ENCODE results near the gene MITD1.

Gene MITD1

GRCh38 chr2:99183025-99183424 is 2.2 kb upstream of the MITD1 start:
- DNase-seq (ENCODE audit: low read depth in 1 of 2, low spot score in 1 of 2), result no peak
- TF ChIP-seq GABPA (IDR thresholded peaks at IDR 0.05; ENCODE audit: low read depth) (no peak), SPI1 (IDR thresholded peaks at IDR 0.05; ENCODE audit: borderline replicate concordance, low read depth) (no peak), CTCF (IDR thresholded peaks at IDR 0.05; ENCODE audit: insufficient read depth, low read length) (no peak), POLR2AphosphoS5 (IDR thresholded peaks at IDR 0.05; ENCODE audit: low read depth) (no peak)
- TF ChIP-seq, protein P1, sequence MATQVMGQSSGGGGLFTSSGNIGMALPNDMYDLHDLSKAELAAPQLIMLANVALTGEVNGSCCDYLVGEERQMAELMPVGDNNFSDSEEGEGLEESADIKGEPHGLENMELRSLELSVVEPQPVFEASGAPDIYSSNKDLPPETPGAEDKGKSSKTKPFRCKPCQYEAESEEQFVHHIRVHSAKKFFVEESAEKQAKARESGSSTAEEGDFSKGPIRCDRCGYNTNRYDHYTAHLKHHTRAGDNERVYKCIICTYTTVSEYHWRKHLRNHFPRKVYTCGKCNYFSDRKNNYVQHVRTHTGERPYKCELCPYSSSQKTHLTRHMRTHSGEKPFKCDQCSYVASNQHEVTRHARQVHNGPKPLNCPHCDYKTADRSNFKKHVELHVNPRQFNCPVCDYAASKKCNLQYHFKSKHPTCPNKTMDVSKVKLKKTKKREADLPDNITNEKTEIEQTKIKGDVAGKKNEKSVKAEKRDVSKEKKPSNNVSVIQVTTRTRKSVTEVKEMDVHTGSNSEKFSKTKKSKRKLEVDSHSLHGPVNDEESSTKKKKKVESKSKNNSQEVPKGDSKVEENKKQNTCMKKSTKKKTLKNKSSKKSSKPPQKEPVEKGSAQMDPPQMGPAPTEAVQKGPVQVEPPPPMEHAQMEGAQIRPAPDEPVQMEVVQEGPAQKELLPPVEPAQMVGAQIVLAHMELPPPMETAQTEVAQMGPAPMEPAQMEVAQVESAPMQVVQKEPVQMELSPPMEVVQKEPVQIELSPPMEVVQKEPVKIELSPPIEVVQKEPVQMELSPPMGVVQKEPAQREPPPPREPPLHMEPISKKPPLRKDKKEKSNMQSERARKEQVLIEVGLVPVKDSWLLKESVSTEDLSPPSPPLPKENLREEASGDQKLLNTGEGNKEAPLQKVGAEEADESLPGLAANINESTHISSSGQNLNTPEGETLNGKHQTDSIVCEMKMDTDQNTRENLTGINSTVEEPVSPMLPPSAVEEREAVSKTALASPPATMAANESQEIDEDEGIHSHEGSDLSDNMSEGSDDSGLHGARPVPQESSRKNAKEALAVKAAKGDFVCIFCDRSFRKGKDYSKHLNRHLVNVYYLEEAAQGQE (IDR thresholded peaks at IDR 0.05; ENCODE audit: insufficient replicate concordance, low read depth), result no peak
- no peaks in the 10 kb centered on the region for H3K27me3 ChIP-seq (ENCODE audit: insufficient read depth, poor library complexity, severe bottlenecking)
- H3K4me3 ChIP-seq (replicated peaks; ENCODE audit: insufficient read depth, low read length), result no peak overlapping the region
- no peak overlapping the region for H3K27ac ChIP-seq (replicated peaks)

DNA sequence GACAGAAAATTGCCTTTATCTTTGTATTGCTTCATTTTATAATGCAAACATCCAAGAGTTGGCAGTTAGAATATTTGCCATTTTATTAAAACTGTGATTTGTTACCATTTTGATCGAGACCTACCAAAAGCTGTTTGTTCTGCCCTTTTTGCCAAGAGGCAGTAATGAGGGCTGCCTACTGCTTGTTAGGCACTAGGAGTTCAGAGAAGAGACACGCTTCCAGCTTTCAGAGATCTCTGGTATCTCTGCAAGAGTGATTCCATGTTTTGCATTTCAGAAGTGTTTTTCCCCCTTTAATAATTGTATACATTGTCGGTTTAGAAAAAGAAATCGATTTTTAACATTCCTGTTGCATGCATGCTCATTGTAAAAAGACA is 754 bp upstream of the MITD1 start:
- H3K27me3 ChIP-seq (ENCODE audit: insufficient read depth, poor library complexity, severe bottlenecking), result no peaks in the 10 kb centered on the region
- TF ChIP-seq SPI1 (IDR thresholded peaks at IDR 0.05; ENCODE audit: borderline replicate concordance, low read depth), result no peak
- TF ChIP-seq POLR2AphosphoS5 (IDR thresholded peaks at IDR 0.05; ENCODE audit: low read depth), result no peak
- TF ChIP-seq, protein P1 (IDR thresholded peaks at IDR 0.05; ENCODE audit: insufficient replicate concordance, low read depth), result no peak
- no peak for TF ChIP-seq GABPA (IDR thresholded peaks at IDR 0.05; ENCODE audit: low read depth)
- peak overlapping the region; percentile 76 for H3K27ac ChIP-seq (replicated peaks)
- H3K4me3 ChIP-seq (replicated peaks; ENCODE audit: insufficient read depth, low read length), result peak overlapping the region; percentile 80
- DNase-seq (ENCODE audit: low read depth in 1 of 2, low spot score in 1 of 2), result no peak

GRCh38 chr2:99171377-99172140 is 9.3 kb downstream of the MITD1 start:
- TF ChIP-seq SPI1 (IDR thresholded peaks at IDR 0.05; ENCODE audit: borderline replicate concordance, low read depth) (no peak), CTCF (IDR thresholded peaks at IDR 0.05; ENCODE audit: insufficient read depth, low read length) (no peak), GABPA (IDR thresholded peaks at IDR 0.05; ENCODE audit: low read depth) (no peak), POLR2AphosphoS5 (IDR thresholded peaks at IDR 0.05; ENCODE audit: low read depth) (no peak)
- no peak for DNase-seq (ENCODE audit: low read depth in 1 of 2, low spot score in 1 of 2)
- Histone ChIP-seq H3K4me3 (replicated peaks; ENCODE audit: insufficient read depth, low read length) (no peak overlapping the region), H3K27me3 (ENCODE audit: insufficient read depth, poor library complexity, severe bottlenecking) (no peaks in the 10 kb centered on the region), H3K27ac (replicated peaks) (no peak overlapping the region)

DNA sequence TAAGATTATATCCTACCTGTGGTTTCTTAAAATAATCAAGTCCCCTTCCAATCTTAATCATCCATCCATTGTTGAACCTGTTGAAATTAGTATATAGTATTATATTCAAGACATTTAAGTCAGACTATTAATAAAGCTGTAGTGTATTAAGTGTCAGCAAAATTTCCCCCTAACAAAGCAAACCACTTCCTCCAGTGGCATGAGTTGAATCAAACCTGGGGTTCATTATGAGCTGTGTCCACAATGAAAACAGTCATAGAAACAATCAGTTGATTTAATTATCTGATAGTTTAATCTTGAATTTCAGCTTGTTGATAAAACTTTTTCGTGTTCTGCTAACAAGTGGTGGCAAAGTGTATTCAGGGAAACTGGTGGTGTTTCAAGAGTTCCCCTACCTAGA is 11.3 kb downstream of the MITD1 start:
- Histone ChIP-seq H3K4me3 (replicated peaks; ENCODE audit: insufficient read depth, low read length) (no peak overlapping the region), H3K27ac (replicated peaks) (no peak overlapping the region), H3K27me3 (ENCODE audit: insufficient read depth, poor library complexity, severe bottlenecking) (no peaks in the 10 kb centered on the region)
- no peak for TF ChIP-seq CTCF (IDR thresholded peaks at IDR 0.05; ENCODE audit: insufficient read depth, low read length)
- TF ChIP-seq POLR2AphosphoS5 (IDR thresholded peaks at IDR 0.05; ENCODE audit: low read depth), result no peak
- no peak for TF ChIP-seq GABPA (IDR thresholded peaks at IDR 0.05; ENCODE audit: low read depth)
- TF ChIP-seq SPI1 (IDR thresholded peaks at IDR 0.05; ENCODE audit: borderline replicate concordance, low read depth), result no peak
- TF ChIP-seq, protein P1 (IDR thresholded peaks at IDR 0.05; ENCODE audit: insufficient replicate concordance, low read depth), result no peak
- no peak for DNase-seq (ENCODE audit: low read depth in 1 of 2, low spot score in 1 of 2)

Data from HL-60 (cell line).